A204.1 (cell line): ENCODE results near the gene ZNF689.
"Not testable (repeated sequence)": the region's sequence is repeated elsewhere in the genome, so short reads cannot be mapped to it uniquely, and the experiment has no call there.

ENCODE experiments used
- FAIRE-seq: peaks from 2 replicates; lab custom pipeline; 2012; peaks lifted over from hg19 to GRCh38; lab: Jason Lieb, UNC

ZNF689 gene

GRCh38 chr16:30609926-30610839, at the start of gene ZNF689:
ZNF689 (minus strand) TSS chr16:30610389; CDS start chr16:30610041, 348 bp downstream.
- FAIRE-seq, result peak; percentile 95

GRCh38 chr16:30658731-30659506, 48.7 kb upstream of the ZNF689 start:
- FAIRE-seq, result peak; percentile 82

DNA sequence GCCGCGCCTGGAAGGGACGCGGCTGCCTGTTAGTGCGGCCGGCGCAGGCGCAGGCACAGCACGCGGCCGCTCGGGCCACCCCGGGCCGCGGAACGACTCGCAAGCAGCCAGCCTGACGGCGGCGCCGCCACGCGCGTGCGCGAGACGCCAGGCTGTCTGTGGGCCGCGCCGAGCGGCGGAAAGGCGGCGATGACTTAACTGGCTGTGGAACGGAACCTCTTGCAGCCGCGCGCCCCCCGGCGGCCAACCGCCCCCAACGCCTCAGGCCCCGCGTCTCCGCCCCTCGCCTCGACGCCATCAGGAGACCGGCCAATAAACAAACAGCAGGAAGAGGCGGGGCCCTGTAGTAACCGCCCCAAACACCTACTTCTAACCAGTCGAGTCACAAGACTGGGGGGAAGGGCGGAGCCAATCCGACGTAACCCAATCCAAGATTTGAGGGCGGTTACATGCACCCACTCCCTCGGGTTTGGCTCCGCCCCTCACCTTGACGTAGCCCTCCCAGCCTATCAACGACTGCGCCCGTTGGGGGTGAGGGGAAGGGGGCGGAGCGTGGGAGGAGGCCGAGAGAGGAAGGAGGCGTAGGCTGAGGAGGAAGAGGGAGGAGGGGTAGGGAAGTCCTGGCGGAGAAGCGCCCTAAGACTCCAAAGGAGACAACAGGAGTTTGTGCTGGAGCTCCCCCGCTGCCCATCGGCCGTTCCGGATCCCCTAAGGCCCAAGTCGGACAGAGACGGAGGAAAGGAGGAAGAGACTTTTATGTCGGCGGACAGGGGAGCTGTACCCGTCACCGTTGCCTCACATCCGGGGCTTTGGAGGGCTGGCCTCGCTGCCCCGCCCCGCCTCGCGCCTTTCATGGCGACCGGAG, 47.9 kb upstream of the ZNF689 start, which contains the start of gene FBRS:
FBRS (plus strand) TSS at position 566 of the 865 bp plus-strand sequence. CDS start 1,088 bp downstream, outside the sequence.
- peak; percentile 99 for FAIRE-seq

GRCh38 chr16:30656974-30657865, 47.0 kb upstream of the ZNF689 start:
- FAIRE-seq, result no peak

GRCh38 chr16:30656388-30656787, 46.2 kb upstream of the ZNF689 start:
- FAIRE-seq, result no peak

GRCh38 chr16:30655815-30656347, 45.7 kb upstream of the ZNF689 start:
- no peak for FAIRE-seq

DNA sequence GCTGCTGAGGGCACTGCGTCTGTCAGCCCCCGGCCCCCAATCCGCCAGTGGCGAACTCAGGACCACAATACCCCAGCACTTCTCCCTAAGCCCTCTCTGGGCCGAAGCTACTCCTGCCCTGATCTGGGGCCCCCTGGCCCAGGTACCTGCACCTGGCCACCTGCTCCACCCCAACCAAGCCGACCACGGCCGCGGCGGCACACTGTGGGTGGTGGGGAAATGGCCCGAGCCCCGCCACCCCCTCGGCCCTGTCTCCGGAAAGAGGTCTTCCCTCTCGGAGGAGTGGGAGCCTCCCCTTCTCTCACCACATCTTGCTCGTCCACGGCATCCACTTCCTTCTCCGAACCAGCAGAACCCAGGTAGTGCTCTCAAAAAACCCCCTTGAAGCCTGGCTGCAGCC, 44.7 kb upstream of the ZNF689 start:
- no peak for FAIRE-seq

DNA sequence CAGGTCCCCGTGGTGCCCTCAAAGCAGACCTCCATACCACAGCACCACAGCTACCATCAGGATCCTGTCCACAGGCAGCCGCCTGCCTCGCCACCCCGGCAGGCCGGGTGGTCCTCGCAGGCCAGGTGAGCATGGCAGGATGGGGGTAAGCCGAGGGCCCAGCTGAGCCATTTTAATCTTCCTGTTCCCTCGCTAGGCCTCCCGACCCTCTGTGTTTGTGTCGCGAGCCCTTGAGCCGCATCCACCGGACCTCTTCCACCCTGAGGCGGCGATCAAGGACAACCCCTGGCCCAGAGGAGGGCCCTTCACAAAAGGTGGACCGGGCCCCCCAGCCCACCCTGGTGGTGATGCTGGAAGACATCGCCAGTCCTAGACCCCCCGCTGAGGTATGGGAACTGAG, 42.5 kb upstream of the ZNF689 start:
- FAIRE-seq, result no peak

DNA sequence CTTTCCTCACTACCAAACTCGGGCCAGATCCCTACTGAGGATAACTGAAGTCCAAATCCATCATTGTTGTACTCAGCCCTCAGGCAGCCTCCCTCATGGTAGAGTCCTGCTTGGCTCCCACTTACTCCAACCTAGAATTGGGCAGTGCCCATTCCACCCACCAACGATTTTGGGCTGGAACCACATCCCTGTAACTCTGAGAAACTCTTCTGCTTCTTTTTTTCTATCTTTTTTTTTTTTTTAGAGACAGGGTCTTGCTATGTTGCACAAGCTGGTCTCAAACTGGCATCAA, 41.8 kb upstream of the ZNF689 start:
- no peak for FAIRE-seq

DNA sequence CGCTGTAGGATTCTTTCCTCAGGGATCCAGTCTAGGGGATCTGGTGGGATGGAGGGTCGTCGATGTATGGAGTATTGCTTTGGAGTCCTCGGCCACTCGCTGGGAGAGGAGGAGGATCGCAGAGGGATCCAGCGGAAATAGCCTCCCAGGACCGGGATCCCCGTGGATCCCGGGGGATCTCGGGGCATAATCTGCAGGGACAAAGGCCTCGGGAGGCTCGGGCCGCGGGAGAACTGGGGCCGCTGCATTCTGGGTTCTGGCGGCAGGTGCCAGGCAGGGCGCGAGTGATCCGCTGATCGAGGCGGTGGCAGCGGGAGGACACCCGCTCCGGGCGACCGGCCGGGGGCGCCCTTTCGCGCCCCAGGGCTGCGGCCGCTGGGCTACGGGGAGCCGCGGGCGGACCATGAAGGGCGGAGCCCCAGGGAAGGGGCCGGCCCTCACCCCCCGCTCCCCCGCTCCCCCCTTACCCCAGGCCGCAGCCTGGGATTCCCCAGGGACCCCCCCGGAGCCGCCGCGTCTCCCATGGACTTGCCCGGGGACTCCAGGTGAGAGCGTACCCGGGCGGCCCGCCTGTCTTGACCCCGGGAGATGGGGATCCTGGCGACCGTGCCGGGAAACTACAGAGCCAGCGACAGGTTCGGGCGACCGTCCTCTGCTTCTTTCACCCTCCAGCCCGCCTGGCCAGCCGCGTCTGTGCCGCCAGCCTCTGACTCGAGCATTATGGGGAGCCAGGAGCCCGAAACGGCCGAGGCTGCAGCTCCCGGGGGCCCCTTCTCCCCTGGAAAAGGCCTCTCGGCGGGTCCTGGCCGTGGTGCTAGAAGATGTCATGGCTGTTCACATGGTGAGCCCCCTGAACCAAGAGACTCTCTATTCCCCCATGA, 41.2 kb upstream of the ZNF689 start:
- no peak for FAIRE-seq

GRCh38 chr16:30650369-30651123, 40.4 kb upstream of the ZNF689 start, which contains the start of gene PRR14:
PRR14 (plus strand) TSS chr16:30650960; CDS start chr16:30651646, 686 bp downstream.
- peak; percentile 97 for FAIRE-seq

DNA sequence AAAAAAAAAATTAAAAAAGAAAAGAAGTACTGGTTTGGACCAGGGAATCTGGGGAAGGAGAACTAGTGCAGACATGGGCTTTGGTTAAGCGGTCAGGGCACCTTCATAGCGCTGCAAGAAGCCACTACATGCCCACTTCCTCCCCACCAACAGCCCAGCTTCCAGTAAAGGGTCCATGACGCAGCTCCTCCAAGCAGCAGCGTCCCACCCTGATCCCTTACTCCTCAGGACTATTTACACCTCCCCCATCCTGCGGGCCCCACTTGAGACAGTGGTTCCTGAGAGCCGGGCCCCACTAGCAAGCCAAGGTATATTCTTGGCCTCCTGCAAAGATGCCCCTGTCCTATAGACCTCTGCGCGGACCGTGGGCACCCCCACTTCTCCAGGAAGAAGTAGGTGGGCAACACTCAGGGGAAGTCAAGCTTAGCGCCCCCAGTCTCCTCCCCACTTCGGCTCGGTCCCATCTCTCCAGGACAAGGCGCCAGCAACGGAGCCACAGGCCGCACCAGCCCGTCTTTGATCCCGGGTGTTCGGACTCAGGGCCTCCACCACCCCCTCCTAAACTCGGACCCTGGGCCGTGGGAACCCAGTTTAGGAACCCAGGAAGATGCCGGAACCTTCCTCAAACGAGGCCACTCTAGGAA, 39.7 kb upstream of the ZNF689 start:
- FAIRE-seq, result no peak

DNA sequence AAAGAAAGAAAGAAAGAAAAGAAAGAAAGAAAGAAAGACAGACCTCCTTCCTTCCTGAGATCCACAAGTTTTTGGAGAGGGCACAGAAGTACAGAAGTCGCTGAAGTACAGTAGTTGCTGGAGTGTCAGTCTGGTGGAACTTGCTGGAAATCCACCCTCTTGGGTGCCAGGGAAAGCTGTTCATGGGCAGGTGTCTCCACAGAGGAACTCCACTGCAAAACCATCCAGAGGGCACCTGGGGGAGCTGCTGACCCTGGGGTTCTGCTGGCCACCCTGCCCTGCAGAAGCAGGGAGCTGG, 37.0 kb upstream of the ZNF689 start:
- FAIRE-seq, result no peak

DNA sequence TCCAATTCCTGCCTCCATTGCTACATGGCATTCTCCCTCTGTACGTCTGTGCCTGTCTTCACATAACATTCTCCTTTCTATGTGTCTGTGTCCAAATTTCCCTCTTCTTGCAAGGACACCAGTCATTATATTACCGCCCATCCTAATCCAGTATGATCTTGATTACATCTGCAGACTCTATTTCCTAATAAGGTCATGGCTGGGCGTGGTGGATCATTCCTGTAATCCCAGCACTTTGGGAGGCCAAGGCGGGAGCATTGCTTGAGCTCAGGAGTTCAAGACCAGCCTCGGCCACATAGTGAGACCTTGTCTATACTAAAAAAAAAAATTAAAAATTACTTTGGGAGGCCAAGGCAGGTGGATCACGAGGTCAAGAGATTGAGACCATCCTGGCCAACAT, 35.5 kb upstream of the ZNF689 start:
- no peak for FAIRE-seq

GRCh38 chr16:30644334-30644830, 34.2 kb upstream of the ZNF689 start:
- no peak for FAIRE-seq

DNA sequence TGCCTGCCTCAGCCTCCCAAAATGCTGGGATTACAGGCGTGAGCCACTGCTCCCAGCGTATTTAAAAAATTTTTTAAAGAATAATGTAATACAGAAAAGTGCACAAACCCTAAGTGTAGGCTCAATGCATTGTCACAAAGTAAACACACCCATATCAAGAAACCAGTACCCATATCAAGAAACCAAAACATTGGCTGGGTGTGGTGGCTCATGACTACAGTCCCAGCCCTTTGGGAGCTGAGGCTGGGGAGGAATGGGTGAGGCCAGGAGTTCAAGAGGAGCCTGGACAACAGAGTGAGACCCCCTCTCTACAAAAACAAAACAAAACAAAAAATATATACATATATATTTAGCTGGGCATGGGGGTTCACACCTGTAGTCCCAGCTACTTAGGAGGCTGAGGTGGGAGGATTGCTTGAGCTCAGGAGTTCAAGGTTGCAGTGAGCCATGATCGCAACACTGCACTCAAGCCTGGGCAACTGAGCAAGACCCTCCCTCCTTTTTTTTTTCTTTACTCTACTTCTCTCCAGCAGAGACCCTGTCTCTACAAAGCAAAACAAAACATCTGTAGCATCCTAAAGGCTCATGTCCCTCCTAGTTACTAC, 31.3 kb upstream of the ZNF689 start:
- no peak for FAIRE-seq

- FAIRE-seq, result no peak
These were observed 27.8 kb upstream of the ZNF689 start for GRCh38 chr16:30637944-30638343.

DNA sequence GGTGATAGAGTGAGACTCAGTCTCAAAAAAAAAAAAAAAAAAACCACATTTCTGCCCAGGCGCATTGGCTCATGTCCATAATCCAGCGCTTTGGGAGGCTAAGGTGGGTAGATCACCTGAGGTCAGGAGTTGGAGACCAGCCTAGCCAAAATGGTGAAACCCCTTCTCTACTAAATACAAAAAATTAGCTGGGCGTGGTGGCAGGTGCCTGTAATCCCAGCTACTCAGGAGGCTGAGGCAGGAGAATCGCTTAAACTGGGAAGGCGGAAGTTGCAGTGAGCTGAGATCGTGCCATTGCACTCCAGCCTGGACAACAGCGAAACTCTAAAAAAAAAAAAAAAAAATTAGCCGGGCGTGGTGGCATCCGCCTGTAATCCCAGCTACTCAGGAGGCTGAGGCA, 26.9 kb upstream of the ZNF689 start:
- FAIRE-seq, result not testable (repeated sequence)
